Left lung (tissue), 10 donors: ENCODE results near the gene TTC29. TPM values are rescaled to one million over a fixed set of nuclear protein-coding genes. Genes with fewer than 3 reads are reported as not detected.
A peak's percentile ranks its signal among the peaks of the same experiment; 100 is the strongest.
"Not testable (repeated sequence)": the region's sequence is repeated elsewhere in the genome, so short reads cannot be mapped to it uniquely, and the experiment has no call there.

Experiments
- ATAC-seq: fragments of 200-7000 bp; cut with Tn5 transposase; one replicate; pipeline ENCODE4 v1.9.1; 2020; ENCODE audit warnings: moderate library complexity
- DNase-seq, 4 donors: peaks; one replicate each; pipeline ENCODE4 v3.0.0-alpha.2; 2013 to 2020
- H3K27ac ChIP-seq, 2 donors: fragments of 200-600 bp; sonication (generic) in 1 of 2; one replicate each; pipeline versions ENCODE4 v1.5.0 to v1.8.0; 2020 to 2021
- H3K27me3 ChIP-seq, 2 donors: fragments of 200-600 bp; sonication (generic) in 1 of 2; one replicate each; pipeline versions ENCODE4 v1.5.0 to v1.8.0; 2020 to 2021
- H3K36me3 ChIP-seq, 2 donors: fragments of 200-600 bp; sonication (generic) in 1 of 2; one replicate each; pipeline versions ENCODE4 v1.5.0 to v1.8.0; 2020 to 2021
- H3K4me1 ChIP-seq, 2 donors: fragments of 200-600 bp; one replicate each; pipeline ENCODE4 v1.8.0; 2021
- H3K4me3 ChIP-seq, 2 donors: fragments of 200-600 bp; sonication (generic) in 1 of 2; one replicate each; pipeline versions ENCODE4 v1.5.0 to v1.8.0; 2020 to 2021; ENCODE audit warnings: mild to moderate bottlenecking in 1 of 2
- H3K9me3 ChIP-seq, 2 donors: fragments of 200-600 bp; sonication (generic) in 1 of 2; one replicate each; pipeline versions ENCODE4 v1.5.0 to v1.8.0; 2020 to 2021
- intact Hi-C, 2 donors: fragments of 100-400 bp; cut with DNase I; formaldehyde crosslinking; loops; one replicate each; pipeline versions ENCODE4 v1.11.2 to v1.14.2; 2022
- polyA plus RNA-seq, 6 donors: library from polyadenylated mRNA; unstranded; fragments of 120-200 nt; gene quantifications; one replicate each; pipeline ENCODE4 v1.2.1, GENCODE V29; 2013; ENCODE audit not compliant: insufficient read length in 6 of 6
- total RNA-seq, 2 donors: library from RNA; stranded (reverse); fragmentation: NEBNext Ultra II Directional; extraction: Animal tissue kit (Norgen Biotek cat#: 25700); gene quantifications; one replicate each; pipeline ENCODE4 v1.2.1, GENCODE V29; 2021
- TF ChIP-seq, protein P1 (sequence below), 2 donors: fragments of 200-600 bp; sonication (generic) in 1 of 2; IDR thresholded peaks; one replicate each; pipeline versions ENCODE4 v1.5.0 to v1.8.0; 2021; ENCODE audit warnings: antibody characterized with exemption in 2 of 2
- donor health status: DM: no; HTN: yes; CAD: no.
- donor health status: DM: no; HTN: no; CAD: no.

The TTC29 gene
- total and polyA plus RNA-seq, 8 donors = 0.47 to 2.7 (median 1.6) TPM; not detected in 1

DNA sequence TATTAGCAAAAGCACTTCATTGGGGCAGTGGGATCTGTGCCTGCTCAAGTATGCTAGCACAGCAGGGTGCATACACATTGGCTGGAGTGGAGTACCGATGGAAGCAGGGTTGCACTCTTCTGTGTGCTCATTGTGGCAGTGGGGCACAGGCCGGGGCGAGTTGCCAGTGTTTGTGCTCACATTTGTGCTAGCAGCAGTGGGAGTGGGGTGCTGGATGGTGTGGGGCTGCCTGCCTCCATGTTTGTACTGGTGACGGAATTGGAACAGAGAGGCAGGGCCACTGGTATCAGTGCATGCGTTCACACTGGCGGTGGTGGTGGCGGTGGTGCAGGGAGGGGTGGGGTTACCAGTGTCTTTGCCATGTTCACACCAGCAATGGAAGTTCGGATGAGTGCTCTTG lies 169.0 kb downstream of the TTC29 start:
- no peaks in the 10 kb centered on the region for H3K4me1 ChIP-seq
- peaks cover 0 to 14% of the 10 kb centered on the region in 2 donors for H3K9me3 ChIP-seq
- TF ChIP-seq, protein P1, sequence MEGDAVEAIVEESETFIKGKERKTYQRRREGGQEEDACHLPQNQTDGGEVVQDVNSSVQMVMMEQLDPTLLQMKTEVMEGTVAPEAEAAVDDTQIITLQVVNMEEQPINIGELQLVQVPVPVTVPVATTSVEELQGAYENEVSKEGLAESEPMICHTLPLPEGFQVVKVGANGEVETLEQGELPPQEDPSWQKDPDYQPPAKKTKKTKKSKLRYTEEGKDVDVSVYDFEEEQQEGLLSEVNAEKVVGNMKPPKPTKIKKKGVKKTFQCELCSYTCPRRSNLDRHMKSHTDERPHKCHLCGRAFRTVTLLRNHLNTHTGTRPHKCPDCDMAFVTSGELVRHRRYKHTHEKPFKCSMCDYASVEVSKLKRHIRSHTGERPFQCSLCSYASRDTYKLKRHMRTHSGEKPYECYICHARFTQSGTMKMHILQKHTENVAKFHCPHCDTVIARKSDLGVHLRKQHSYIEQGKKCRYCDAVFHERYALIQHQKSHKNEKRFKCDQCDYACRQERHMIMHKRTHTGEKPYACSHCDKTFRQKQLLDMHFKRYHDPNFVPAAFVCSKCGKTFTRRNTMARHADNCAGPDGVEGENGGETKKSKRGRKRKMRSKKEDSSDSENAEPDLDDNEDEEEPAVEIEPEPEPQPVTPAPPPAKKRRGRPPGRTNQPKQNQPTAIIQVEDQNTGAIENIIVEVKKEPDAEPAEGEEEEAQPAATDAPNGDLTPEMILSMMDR (IDR thresholded peaks at IDR 0.05) = no peak
- no peak overlapping the region for H3K4me3 ChIP-seq
- no peak overlapping the region for H3K27ac ChIP-seq
- no peaks in the 10 kb centered on the region for H3K27me3 ChIP-seq
- DNase-seq (peak in 1 of 4 donors; percentile 59), ATAC-seq (no peak)
- intact Hi-C loops = no loop called here
- no peaks in the 10 kb centered on the region for H3K36me3 ChIP-seq

DNA sequence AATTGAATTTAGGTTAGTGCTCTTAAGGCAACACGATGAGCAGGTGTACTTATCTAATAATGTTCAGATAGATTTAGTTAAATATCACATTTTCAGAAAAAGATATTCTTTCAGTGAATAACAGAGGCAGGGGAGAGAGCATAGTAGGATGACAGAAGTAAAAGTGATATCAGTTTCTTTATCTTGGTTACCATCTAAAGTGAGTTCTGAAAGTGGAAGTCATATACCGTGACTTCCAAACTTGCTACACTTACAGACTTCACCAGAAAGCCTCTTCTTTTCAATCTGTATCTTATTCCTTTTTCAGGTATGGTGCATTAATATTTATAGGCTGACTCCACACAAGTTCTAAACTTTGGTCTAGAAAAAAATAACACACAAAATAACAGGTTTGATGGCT lies 182.1 kb downstream of the TTC29 start:
- no peak overlapping the region for H3K4me3 ChIP-seq
- no peak overlapping the region for H3K27ac ChIP-seq
- DNase-seq = no peak
- ATAC-seq = no peak
- H3K4me1 ChIP-seq = no peaks in the 10 kb centered on the region
- TF ChIP-seq, protein P1 (IDR thresholded peaks at IDR 0.05) = no peak
- intact Hi-C loops = no loop called here
- no peaks in the 10 kb centered on the region for H3K36me3 ChIP-seq
- peaks cover 0 to 10% of the 10 kb centered on the region in 2 donors for H3K9me3 ChIP-seq
- no peaks in the 10 kb centered on the region for H3K27me3 ChIP-seq

GRCh38 chr4:146762016-146762415 lies 183.6 kb downstream of the TTC29 start:
- Histone ChIP-seq H3K4me3 (no peak overlapping the region), H3K9me3 (peaks cover 0 to 19% of the 10 kb centered on the region in 2 donors), H3K27me3 (no peaks in the 10 kb centered on the region), H3K4me1 (no peaks in the 10 kb centered on the region), H3K27ac (no peak overlapping the region), H3K36me3 (no peaks in the 10 kb centered on the region)
- TF ChIP-seq, protein P1 (IDR thresholded peaks at IDR 0.05) = no peak
- DNase-seq (no peak), ATAC-seq (no peak)
- intact Hi-C loops = no loop called here

- intact Hi-C loops = no loop called here
- no peak overlapping the region for H3K4me3 ChIP-seq
- TF ChIP-seq, protein P1 (IDR thresholded peaks at IDR 0.05) = no peak
- H3K4me1 ChIP-seq = no peaks in the 10 kb centered on the region
- H3K27me3 ChIP-seq = no peaks in the 10 kb centered on the region
- no peaks in the 10 kb centered on the region for H3K36me3 ChIP-seq
- no peaks in the 10 kb centered on the region for H3K9me3 ChIP-seq
- ATAC-seq = no peak
- peak in 1 of 4 donors; percentile 2 for DNase-seq
- no peak overlapping the region for H3K27ac ChIP-seq
These were observed 203.2 kb downstream of the TTC29 start for GRCh38 chr4:146742416-146742815.

- intact Hi-C loops = no loop called here
- DNase-seq (no peak), ATAC-seq (no peak)
- H3K36me3 ChIP-seq = no peaks in the 10 kb centered on the region
- H3K9me3 ChIP-seq = no peaks in the 10 kb centered on the region
- H3K27ac ChIP-seq = no peak overlapping the region
- TF ChIP-seq, protein P1 (IDR thresholded peaks at IDR 0.05) = no peak
- H3K4me3 ChIP-seq = no peak overlapping the region
- no peaks in the 10 kb centered on the region for H3K4me1 ChIP-seq
- H3K27me3 ChIP-seq = no peaks in the 10 kb centered on the region
These were observed 206.5 kb downstream of the TTC29 start for GRCh38 chr4:146739182-146739581.

DNA sequence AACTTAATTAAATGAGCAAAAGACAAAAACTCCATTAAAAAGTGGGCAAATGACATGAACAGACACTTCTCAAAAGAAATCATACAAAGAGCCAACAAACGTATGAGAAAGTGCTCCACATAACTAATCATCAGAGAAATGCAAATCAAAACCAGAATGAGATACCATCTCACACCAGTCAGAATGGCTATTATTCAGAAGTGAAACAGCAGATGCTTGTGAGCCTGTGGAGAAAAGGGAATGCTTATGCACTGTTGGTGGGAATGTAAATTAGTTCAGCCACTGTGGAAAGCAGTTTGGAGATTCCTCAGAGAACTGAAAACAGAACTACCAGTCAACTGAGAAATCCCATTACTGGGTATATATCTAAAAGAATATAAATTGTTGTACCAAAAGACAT lies 222.1 kb downstream of the TTC29 start:
- H3K36me3 ChIP-seq, ATAC-seq, H3K27me3 ChIP-seq, intact Hi-C loops, H3K27ac ChIP-seq, H3K4me3 ChIP-seq, DNase-seq, H3K4me1 ChIP-seq, H3K9me3 ChIP-seq: not testable (repeated sequence)
